RPMI7951 (cell line): ENCODE data around the gene SPTY2D1. TPM values are rescaled to one million over a fixed set of nuclear protein-coding genes. Genes with fewer than 3 reads are reported as not detected.
"Not testable (repeated sequence)": the region's sequence is repeated elsewhere in the genome, so short reads cannot be mapped to it uniquely, and the experiment has no call there.

Experiments used
- DNase-seq: peaks from one replicate; pipeline ENCODE4 v3.0.0-alpha.2; 2012; ENCODE audit warnings: low read depth
- total RNA-seq: library from RNA; depleted of rRNA; stranded (reverse); fragments of >200 nt; shearing (Covaris generic); gene quantifications from 2 replicates; pipeline ENCODE4 v1.2.3, GENCODE V29; 2014; rRNA removed

SPTY2D1 gene, protein sequence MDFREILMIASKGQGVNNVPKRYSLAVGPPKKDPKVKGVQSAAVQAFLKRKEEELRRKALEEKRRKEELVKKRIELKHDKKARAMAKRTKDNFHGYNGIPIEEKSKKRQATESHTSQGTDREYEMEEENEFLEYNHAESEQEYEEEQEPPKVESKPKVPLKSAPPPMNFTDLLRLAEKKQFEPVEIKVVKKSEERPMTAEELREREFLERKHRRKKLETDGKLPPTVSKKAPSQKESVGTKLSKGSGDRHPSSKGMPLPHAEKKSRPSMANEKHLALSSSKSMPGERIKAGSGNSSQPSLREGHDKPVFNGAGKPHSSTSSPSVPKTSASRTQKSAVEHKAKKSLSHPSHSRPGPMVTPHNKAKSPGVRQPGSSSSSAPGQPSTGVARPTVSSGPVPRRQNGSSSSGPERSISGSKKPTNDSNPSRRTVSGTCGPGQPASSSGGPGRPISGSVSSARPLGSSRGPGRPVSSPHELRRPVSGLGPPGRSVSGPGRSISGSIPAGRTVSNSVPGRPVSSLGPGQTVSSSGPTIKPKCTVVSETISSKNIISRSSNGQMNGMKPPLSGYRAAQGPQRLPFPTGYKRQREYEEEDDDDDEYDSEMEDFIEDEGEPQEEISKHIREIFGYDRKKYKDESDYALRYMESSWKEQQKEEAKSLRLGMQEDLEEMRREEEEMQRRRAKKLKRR
- 10.7 and 11.7 TPM in 2 replicates for total RNA-seq

DNA sequence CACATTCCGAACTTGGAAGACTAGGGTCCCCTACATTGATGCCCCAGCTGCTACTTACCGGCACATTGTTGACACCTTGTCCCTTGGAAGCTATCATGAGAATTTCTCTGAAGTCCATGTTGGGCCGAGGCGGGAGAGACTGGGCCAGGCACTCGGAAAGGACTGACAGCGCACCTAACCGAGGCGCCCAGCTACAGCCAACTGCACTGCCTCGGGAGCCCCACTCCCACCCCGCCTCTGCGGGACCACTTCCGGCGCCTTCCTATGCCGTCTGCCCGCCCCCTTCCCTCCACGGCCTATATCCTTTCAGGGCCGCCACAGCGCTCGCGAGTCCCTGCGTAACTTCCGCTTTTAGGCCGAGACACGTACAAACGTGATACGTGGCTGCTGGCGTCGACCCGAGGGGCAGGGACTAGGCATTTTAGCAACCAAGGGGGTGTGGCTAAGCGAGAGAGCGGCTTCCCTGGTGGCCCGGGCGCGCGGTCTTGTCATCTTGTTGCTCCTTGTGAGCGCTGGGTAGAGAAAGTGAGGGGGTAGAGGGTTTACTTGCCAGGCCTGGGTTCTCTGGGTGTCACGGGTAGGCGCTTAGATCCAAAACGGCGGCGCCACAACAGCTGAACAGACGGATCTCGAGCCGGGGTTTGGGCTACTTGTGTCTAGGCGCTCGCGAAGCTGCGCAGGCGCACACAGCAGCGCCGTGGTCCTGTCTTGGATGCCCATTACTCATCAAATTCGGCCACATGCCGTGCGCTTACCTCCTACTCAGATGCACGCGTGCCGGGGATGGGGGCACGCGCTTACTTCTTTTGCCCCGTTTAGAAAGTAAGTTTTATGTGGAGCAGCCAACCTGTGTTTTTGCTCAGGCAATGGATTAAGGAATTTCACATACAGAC, at the start of gene SPTY2D1:
Gene SPTY2D1, minus strand, starts transcription at position 203 of the 893 bp plus-strand sequence. Its CDS starts 85 bp downstream, at position 118.
- DNase-seq: peak; percentile 98

DNA sequence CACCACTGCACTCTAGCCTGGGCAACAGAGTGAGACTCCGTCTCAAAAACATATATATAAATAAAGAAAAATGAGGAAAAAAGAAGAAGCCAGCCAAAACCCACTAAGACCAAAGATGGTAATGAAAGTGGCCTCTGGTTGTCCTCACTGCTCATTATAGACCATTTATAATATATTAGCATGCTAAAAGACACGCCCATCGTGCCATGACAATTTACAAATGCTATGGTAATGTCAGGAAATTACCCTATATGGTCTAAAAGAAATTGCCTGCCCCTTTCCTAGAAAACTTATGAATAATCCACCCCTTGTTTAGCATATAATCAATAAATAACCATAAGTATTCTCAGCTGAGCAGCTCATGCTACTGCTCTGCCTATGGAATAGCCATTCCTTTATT, 48.3 kb upstream of the SPTY2D1 start:
- no peak for DNase-seq

DNA sequence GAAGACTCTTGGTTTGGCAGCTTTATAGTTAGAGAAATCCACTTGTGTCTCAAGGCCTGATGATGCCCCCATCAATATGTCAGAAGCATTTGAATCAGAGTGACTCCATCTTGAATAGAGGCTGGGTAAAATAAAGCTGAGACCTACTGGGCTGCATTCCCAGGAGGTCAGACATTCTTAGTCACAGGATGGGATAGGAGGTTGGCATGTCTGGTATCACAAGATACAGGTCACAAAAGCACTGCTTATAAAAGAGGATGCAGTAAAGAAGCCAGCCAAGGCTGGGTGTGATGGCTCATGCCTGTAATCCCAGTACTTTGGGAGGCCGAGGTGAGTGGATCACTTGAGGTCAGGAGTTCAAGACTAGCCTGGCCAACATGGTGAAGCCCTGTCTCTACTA, 47.8 kb upstream of the SPTY2D1 start:
- not testable (repeated sequence) for DNase-seq

DNA sequence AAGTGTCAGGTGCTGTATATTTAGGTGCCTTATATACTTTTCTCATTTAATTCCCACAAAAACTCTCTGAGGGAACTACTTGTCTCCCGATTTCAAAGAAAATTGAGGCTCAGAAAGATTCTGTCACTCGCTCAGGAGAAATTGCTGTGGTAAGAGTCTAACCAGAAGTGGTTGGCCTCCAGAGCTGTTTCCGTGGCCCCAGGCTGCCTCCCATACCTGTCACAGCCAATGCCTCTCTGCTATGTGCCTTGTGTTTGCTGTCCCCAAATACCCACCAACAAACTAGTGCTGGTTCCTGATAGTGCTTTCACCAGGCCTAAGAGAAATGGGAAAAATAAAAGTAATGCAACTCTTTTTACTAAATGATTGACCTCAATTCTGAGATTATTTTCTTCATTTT, 43.4 kb upstream of the SPTY2D1 start:
- DNase-seq: no peak

DNA sequence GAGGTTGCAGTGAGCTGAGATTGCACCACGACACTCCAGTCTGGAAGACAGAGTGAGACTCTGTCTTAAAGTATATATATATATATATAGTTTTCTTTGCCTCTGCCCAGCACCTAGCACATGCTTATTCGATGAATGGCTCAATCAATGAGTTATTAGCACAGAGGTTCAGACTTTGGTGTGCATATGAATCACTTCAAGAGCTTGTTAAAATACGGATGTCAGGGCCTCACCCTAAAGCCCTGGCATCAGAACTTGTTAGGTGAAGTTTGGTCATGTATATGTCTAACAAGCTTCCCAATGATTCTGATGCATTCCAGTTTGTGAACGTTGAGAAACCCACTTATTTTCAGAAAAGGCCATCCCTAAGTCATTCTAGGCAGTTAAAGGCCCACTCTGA, 42.7 kb upstream of the SPTY2D1 start:
- no peak for DNase-seq

DNA sequence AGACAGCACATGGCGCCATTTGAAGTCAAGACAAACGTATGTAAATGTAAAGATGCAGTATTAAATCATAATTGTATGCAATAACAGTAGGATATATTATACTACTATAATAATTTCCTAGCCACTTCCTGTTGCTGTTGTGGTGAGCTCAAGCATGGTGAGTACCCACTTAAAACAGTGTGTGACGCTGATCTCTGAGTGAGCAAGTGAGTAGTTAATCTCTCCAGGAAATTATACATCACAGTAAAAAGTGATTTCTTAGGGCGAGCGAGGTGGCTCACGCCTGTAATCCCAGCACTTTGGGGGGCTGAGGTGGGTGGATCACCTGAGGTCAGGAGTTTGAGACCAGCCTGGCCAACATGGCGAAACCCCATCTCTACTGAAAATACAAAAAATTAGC, 38.1 kb upstream of the SPTY2D1 start:
- not testable (repeated sequence) for DNase-seq

DNA sequence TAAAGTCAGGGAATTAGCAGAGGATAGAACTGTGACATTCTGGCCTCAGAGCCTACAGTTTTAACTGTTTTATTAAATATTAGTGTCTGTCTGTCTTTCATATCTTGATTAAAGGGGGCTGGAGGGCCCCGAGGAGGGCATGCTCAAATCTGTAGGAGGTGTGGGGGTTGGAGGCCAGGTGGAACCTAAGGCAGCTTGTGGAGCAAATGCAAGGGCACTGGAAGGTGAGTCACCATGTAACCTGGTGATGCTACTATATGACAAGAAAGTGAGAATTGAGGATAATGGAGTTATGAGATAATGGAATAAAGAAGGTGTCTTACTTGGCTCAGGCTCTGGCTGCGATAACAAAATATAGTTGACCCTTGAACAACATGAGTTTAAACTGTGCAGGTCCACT, 37.1 kb upstream of the SPTY2D1 start:
- no peak for DNase-seq

DNA sequence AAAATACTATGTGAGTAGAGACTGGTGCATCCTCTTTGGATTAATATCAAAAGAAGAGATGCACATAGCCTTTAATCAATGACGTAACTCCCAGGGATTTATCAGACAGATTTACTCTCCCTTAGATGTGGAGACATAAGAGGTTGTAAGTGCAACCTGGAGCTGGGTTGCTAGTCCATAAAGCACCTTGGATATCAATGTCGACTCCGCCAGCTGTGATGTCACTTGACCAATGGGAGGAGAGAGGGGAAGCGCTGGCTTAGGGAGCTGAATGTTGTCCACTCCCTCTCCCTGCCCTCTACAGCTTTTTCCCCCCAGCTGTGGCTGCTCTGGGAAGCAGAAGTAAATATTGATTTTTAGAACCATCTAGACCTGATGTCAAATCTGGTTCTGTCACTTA, 35.6 kb upstream of the SPTY2D1 start:
- DNase-seq: no peak

DNA sequence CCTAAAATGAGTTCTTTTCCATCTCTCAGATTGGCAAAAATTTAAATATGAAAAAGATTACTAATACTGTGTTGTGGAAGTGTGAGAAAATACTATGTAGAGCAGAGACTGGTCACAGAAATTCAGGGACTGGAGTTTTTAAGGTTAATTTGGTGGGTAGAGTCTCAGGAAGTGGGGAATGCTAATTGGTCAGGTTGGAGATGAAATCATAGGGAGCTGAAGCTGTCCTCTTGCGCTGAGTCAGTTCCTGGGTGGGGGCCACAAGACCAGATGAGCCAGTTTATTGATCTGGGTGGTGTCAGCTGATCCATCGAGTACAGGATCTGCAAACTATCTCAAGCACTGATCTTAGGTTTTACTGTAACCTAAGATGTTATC, 35.1 kb upstream of the SPTY2D1 start:
- DNase-seq: peak; percentile 39

DNA sequence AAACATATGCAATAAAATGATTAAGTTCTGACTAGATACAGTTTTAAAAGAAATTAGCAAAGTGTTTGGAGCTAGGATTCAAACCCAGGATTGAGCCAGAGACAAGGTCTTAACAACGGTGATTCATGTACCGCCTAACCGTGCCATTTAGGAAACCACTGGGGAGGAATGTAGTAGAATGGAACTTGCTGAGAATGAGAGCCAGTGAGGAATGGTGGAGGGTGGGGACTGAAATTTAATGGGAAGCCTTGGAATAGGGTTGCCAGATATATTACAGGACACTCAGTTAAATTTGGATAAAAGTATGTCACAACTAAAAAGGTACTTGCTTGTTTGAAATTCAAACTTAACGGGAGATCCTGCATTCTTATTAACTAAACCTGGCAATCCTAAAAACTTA, 34.0 kb upstream of the SPTY2D1 start:
- DNase-seq: peak; percentile 6

DNA sequence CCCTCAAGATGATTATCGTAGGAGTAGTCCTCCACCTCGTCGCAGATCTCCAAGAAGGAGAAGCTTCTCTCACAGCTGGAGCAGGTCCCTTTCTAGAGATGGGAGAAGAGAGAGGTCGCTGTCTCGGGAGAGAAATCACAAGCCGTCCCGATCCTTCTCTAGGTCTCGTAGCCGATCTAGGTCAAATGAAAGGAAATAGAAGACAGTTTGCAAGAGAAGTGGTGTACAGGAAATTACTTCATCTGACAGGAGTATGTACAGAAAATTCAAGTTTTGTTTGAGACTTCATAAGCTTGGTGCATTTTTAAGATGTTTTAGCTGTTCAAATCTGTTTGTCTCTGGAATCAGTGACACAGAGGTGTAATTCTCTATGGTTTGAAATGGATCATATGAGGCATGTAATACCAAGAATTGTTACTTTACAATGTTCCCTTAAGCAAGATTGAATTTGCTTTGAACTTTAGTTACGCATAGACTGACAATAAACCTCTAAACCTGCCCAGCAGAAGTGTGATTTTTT, 31.3 kb upstream of the SPTY2D1 start:
- not testable (repeated sequence) for DNase-seq

DNA sequence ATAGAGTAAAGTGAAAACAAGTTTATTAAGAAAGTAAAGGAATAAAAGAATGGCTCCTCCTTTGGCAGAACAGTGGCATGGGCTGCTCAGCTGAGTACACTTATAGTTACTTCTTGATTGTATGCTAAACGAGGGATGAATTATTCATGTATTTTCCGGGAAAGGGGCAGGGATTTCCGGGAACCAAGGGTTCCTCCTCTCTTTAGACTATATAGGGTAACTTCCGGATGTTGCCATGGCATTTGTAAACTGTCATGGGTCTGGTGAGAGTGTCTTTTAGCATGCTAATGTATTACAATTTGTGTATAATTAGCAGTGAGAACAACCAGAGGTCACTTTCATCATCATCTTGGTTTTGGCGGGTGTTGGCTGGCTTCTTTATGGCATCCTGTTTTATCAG, 23.5 kb upstream of the SPTY2D1 start:
- DNase-seq: no peak

DNA sequence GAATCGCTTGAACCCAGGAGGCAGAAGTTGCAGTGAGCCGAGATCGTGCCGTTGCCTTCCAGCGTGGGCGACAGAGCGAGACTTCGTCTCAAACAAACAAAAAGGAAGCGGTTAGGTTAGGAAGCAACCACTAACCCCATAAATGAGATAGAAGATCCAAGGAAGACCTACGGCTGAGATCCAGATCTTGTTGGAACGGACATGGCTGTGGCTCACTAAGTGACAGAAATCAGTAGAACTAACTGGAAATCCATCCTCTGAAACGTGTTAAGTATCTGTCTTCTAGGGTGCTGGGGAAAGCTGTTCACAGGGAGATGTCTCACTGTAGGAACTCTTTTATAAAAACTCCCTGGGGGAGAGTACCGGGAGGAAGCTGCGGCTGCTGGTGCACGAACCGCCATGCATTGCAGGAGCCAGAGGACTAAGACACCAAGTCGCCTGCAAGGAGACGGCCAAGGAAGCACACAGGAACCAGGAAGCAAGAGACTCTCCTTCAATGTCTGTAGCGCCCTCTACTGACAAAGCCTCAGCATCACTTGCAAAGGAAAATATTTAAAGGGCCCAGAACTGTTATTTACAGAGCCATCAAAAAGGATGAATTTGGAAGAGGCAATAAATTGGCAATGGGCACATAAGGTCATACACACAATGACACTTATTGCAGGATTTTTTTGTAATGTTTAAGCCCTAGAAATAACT, 16.9 kb upstream of the SPTY2D1 start:
- peak; percentile 76 for DNase-seq

DNA sequence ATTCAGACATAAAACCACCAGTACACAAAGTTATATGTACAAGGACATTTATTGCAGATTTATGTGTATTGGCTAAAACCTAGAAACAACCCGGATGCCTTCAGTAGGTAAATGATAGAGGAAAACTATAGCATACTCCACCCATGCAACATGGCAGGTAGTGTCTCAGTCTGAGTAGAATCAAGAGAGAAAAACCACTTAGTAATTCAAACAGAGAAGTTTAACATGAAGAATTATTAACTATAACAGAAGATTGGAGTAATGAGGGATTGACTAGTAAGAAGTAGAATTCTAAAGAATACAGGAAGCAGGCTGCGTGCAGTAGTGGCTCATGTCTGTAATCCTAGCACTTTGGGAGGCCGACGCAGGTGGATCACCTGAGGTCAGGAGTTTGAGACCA, 16.2 kb upstream of the SPTY2D1 start:
- DNase-seq: no peak

DNA sequence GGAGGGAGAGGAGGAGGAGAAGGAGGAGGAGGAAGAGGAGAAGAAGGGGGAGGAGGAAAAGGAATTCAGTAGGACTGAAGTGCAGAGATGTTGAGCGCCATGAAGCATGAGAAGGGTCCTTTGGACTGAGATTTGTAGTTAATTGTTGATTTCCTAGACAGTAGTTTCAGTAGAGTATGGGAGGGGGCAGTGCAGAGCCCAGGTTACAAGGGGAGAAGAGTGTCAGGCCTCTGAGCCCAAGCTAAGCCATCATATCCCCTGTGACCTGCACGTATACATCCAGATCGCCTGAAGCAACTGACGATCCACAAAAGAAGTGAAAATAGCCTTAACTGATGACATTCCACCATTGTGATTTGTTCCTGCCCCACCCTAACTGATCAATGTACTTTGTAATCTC, 8.9 kb upstream of the SPTY2D1 start:
- not testable (repeated sequence) for DNase-seq

DNA sequence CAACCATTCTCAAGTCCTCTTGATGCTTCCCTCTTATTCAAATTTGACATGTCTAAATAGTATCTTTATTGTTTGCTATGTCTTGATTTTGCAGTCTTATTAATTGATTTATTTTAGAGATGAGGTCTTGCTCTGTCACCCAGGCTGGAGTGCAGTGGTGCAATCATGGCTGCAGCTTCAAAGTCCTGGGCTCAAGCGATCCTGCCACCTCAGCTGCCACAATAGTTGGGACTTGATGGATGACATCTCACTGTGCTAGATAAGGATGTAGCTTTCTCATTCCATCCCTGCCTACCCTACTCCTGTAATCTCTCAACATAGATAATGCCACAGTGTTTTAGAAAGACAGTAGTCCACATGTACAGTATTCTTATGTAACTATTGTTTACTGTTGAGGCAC, 7.5 kb upstream of the SPTY2D1 start:
- DNase-seq: no peak

DNA sequence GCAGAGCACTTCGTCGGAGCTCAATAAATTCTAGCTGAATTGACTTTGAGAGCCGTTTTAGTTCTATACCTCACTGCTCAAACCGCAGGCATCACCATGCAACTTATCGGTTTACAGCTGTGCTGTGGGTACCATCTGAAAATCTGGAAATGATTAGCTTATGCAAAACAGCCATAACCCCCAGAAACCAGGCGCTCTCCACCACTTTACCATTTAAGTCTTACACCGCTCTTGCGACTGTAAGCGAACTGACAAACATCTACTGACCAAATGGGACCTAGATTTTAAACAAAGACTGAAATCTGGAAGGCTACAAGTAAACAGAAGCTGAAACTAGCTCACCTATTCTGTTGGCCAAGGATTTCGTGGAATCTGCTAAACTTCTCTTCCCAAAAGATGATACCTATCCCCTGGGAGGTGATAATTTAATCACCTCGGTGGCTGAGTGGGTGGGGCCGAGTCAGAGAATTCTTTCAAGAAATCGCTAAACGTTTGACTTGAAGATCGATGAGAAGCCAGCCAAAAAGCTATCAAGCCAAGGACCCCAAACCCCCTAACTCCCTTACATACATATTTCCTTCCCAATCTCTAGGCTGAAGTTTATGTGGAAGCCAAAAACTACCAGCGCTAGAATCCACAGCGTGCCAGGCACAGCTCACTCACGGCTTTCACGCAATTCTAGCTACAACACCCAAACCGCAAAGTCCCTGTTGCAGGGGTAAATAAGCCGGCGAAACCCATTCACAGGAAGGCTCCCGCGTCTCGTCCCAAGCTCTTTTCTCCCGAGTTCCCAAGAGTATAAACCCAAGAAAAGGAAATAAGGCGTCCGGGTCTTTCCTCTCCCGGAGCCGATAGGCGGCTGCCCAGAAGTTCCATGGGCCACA, 644 bp downstream of the SPTY2D1 start:
- peak; percentile 61 for DNase-seq

DNA sequence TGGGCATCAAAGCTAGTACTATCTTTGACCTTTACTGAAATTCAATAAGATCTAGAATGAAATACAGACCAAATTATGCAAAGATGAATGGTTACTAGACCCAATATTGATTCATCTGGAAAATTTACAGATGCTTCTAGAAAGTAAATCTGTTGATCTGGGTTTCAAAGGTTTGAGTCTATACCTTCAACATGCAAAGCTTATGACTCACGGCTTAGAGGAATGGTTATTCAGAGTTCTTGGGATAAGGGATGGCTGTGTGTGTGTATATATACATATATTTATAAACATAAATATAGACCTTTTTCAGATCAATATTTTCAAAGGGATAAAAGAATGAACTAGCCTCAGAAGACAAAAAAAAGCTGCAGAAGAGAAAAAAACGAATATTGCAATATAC, 1.3 kb downstream of the SPTY2D1 start:
- DNase-seq: no peak

DNA sequence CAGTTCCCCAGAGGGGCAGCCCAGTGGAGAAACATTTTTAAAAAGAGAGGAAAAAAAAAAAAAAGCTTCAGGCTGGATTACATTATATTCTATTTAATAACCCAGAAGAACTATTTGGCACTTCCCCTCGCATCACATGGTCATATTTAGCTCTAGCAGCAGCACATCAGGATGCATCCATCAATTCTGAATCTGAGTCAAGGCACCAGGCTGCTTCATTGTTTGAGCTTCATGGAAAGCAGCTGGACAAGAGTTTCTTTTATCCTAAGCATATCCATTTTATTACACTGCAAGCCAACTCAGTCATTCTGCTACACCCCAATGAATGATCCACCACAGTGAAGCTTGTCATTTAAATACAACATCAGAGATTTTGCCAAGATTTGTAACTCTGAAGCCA, 10.0 kb downstream of the SPTY2D1 start:
- no peak for DNase-seq

DNA sequence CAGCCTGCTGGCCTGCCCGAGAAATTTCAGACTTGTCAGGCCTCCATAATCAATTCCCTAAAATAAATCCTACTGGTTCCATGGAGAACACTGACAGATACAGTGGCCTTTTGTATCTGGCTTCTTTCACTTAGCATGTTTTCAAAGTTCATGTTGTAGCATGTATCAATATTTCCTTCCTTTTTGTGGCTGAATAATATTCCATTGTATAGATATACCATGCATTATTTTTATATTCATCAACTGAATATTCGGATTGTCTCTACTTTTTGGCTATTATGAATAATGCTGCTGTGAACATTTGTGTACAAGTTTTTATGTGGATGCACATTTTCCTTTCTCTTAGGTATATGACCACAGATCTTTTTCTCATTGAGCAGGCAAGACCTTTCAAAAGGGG, 10.4 kb downstream of the SPTY2D1 start:
- no peak for DNase-seq
